Activated naive CD8-positive, alpha-beta T cell treated with anti-CD3 and anti-CD28 coated beads for 36 hours (primary cell): ENCODE measurements around the gene ZNF550. TPM values are rescaled to one million over a fixed set of nuclear protein-coding genes. Genes with fewer than 3 reads are reported as not detected.
"Not testable (repeated sequence)": the region's sequence is repeated elsewhere in the genome, so short reads cannot be mapped to it uniquely, and the experiment has no call there.

Experiments
- DNase-seq: peaks from one replicate; pipeline ENCODE4 v3.0.0; 2021
- H3K27ac Mint-ChIP-seq: one replicate; pipeline ENCODE4 v1.8.0; 2022; ENCODE audit warnings: mild to moderate bottlenecking, moderate library complexity, mixed read lengths
- H3K27me3 Mint-ChIP-seq: one replicate; pipeline ENCODE4 v1.8.0; 2022; ENCODE audit warnings: mild to moderate bottlenecking, mixed read lengths
- H3K36me3 Mint-ChIP-seq: one replicate; pipeline ENCODE4 v1.8.0; 2021; ENCODE audit warnings: mild to moderate bottlenecking, mixed read lengths
- H3K4me1 Mint-ChIP-seq: one replicate; pipeline ENCODE4 v1.8.0; 2021; ENCODE audit warnings: mixed read lengths
- H3K4me3 Mint-ChIP-seq: one replicate; pipeline ENCODE4 v1.8.0; 2022; ENCODE audit warnings: mild to moderate bottlenecking, moderate library complexity, mixed read lengths
- H3K9me3 Mint-ChIP-seq: one replicate; pipeline ENCODE4 v1.8.0; 2022; ENCODE audit warnings: mixed read lengths
- total RNA-seq, 2 experiments: library from RNA; stranded (reverse); gene quantifications; one replicate each; pipeline ENCODE4 v1.2.3, GENCODE V29; 2021

ZNF550 gene
- total RNA-seq, 2 experiments from 2014 or later: 10.9 to 11.4 TPM

GRCh38 chr19:57499332-57499679, 60.4 kb downstream of the ZNF550 start:
- H3K27ac Mint-ChIP-seq: peak overlapping the region; percentile 63
- not testable (repeated sequence) for DNase-seq, H3K27me3 Mint-ChIP-seq
- peaks cover 20% of the 10 kb centered on the region for H3K4me1 Mint-ChIP-seq
- peak overlapping the region; percentile 90 for H3K4me3 Mint-ChIP-seq
- H3K36me3 Mint-ChIP-seq: peaks cover 64% of the 10 kb centered on the region
- peaks cover 43% of the 10 kb centered on the region for H3K9me3 Mint-ChIP-seq

GRCh38 chr19:57488299-57488644, 71.4 kb downstream of the ZNF550 start:
- H3K27ac Mint-ChIP-seq, H3K27me3 Mint-ChIP-seq, DNase-seq: not testable (repeated sequence)
- Mint-ChIP-seq H3K4me1 (peaks cover 10% of the 10 kb centered on the region), H3K36me3 (peaks cover 47% of the 10 kb centered on the region), H3K9me3 (peaks cover 30% of the 10 kb centered on the region), H3K4me3 (peak overlapping the region; percentile 84)

GRCh38 chr19:57487477-57488298, 72.0 kb downstream of the ZNF550 start, which contains the start of gene ZNF419:
Gene ZNF419, plus strand, starts transcription at chr19:57487750. Its CDS starts 201 bp downstream, at chr19:57487951.
- Mint-ChIP-seq H3K4me1 (peaks cover 10% of the 10 kb centered on the region), H3K9me3 (peaks cover 25% of the 10 kb centered on the region), H3K4me3 (peak within 1 kb of the TSS; percentile 84), H3K27ac (peak within 1 kb of the TSS; percentile 36), H3K36me3 (peaks cover 41% of the 10 kb centered on the region)
- not testable (repeated sequence) for H3K27me3 Mint-ChIP-seq
- peak; percentile 91 for DNase-seq

Other genes with a start within 250 kb of the ZNF550 start
- 1 to 10 TPM; 8.2 to 8.4 TPM for gene ZNF543, start 239.4 kb downstream of the ZNF550 start, total RNA-seq
- gene ZNF304, start 208.6 kb downstream of the ZNF550 start, total RNA-seq: 10 to 100 TPM; 10.3 to 10.5 TPM
- 1 to 10 TPM; 6.3 to 8.2 TPM for gene TRAPPC2B, start 196.3 kb downstream of the ZNF550 start, total RNA-seq
- gene ZNF547, start 196.3 kb downstream of the ZNF550 start, total RNA-seq: 1 to 10 TPM; 1.6 to 1.8 TPM
- 10 to 100 TPM; 17.4 to 18.5 TPM for gene ZNF548, start 170.0 kb downstream of the ZNF550 start, total RNA-seq
- gene ZNF17, start 148.7 kb downstream of the ZNF550 start, total RNA-seq: 10 to 100 TPM; 10.5 to 12.3 TPM
- 10 to 100 TPM; 23.6 to 24.8 TPM for gene ZNF749, start 124.5 kb downstream of the ZNF550 start, total RNA-seq
- gene VN1R1, start 102.7 kb downstream of the ZNF550 start, total RNA-seq: under 1 TPM; 0.30 to 0.31 TPM
- 1 to 10 TPM; 9.3 to 9.7 TPM for gene ZNF772, start 82.3 kb downstream of the ZNF550 start, total RNA-seq
- 1 to 10 TPM; 7.5 to 7.8 TPM for gene ZNF419, start 72.1 kb downstream of the ZNF550 start, total RNA-seq
- 1 to 10 TPM; 8.5 to 9.1 TPM for gene ZNF773, start 59.9 kb downstream of the ZNF550 start, total RNA-seq
- gene ZNF549, start 32.5 kb downstream of the ZNF550 start, total RNA-seq: 1 to 10 TPM; 5.6 to 6.1 TPM
- 1 to 10 TPM; 5.9 to 7.0 TPM for gene ZNF416, start 19.0 kb upstream of the ZNF550 start, total RNA-seq
- 10 to 100 TPM; 13.1 to 14.4 TPM for gene ZIK1, start 24.3 kb upstream of the ZNF550 start, total RNA-seq
- gene ZNF530, start 40.0 kb upstream of the ZNF550 start, total RNA-seq: 10 to 100 TPM; 11.0 to 12.2 TPM
- 10 to 100 TPM; 18.8 to 19.5 TPM for gene ZNF134, start 54.4 kb upstream of the ZNF550 start, total RNA-seq
- gene ZNF211, start 73.3 kb upstream of the ZNF550 start, total RNA-seq: 1 to 10 TPM; 6.9 to 7.9 TPM
- under 1 TPM in 1 of 2 experiments, not detected in 1; 0.14 TPM for gene ZSCAN4, start 109.1 kb upstream of the ZNF550 start, total RNA-seq
- gene ZNF551, start 122.1 kb upstream of the ZNF550 start, total RNA-seq: 10 to 100 TPM; 18.2 to 21.4 TPM
- gene ZNF154, start 149.3 kb upstream of the ZNF550 start, total RNA-seq: 1 to 10 TPM; 6.3 to 6.7 TPM
- gene ZNF671, start 167.8 kb upstream of the ZNF550 start, total RNA-seq: 10 to 100 TPM in 1 of 2 experiments, 1 to 10 TPM in 1; 8.9 to 10.9 TPM
- 10 to 100 TPM; 12.5 to 15.5 TPM for gene ZNF776, start 187.0 kb upstream of the ZNF550 start, total RNA-seq
- 10 to 100 TPM; 16.1 to 17.9 TPM for gene ZNF586, start 209.8 kb upstream of the ZNF550 start, total RNA-seq